AG04449 (cell line): ENCODE measurements around the gene PHF3.

ENCODE experiments used
- CTCF ChIA-PET: fragments of 350-600 bp; formaldehyde crosslinking; extraction: SDS; loops from one replicate; lab custom pipeline; 2021; ENCODE audit warnings: antibody characterized with exemption; lab: Yijun Ruan, JAX
- POLR2A ChIA-PET: fragments of 400-600, 350-600 bp; formaldehyde crosslinking; extraction: SDS; loops from one replicate; lab custom pipeline; 2020; ENCODE audit warnings: antibody characterized with exemption, inconsistent platforms; lab: Yijun Ruan, JAX
- DNase-seq: peaks from one replicate; pipeline ENCODE4 v3.0.0-alpha.2; 2010; ENCODE audit warnings: low read depth, low spot score
- H3K4me3 ChIP-seq: 2 replicates; pipeline ENCODE4 v1.5.1; 2011; ENCODE audit warnings: low read depth, mild to moderate bottlenecking, control low read depth, low read length
- TF ChIP-seq, protein P1 (sequence below): IDR thresholded peaks from one replicate; pipeline ENCODE4 v1.5.1; 2011; ENCODE audit warnings: mild to moderate bottlenecking, moderate library complexity, low read length, control low read depth, inconsistent platforms; ENCODE audit not compliant: insufficient read depth; ENCODE audit errors: missing control alignments

PHF3 gene

DNA sequence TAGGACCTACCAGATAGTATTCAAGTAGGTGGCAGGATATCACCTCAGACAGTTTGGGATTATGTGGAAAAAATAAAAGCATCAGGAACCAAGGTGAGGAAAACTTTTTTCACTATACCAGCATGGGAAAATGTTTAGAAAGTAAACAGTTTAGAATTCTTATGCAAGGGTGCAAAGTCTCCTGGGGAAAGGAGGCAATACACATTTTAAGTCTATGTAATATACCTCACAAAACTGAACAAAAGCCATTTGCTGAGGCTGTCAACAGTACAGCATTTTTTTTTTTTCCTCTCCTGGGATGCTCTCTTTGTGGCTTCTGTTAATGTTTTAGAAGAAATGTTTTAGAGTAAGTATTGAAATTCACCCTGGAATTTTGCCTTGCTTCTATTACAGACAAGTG is 73.5 kb downstream of the PHF3 start:
- POLR2A ChIA-PET = no interaction called here

DNA sequence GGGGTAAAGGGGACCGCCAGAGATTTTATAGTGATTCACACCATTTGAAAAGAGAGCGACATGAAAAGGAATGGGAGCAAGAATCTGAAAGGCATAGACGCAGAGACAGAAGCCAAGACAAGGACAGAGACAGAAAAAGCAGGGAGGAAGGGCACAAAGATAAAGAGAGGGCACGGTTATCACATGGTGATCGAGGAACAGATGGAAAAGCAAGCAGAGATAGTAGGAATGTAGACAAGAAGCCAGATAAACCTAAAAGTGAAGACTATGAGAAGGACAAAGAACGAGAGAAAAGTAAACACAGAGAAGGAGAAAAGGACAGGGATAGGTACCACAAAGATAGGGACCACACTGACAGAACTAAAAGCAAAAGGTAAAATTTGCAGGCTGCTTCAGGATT is 77.7 kb downstream of the PHF3 start:
- ChIA-PET CTCF (no interaction called here), POLR2A (no interaction called here)
- H3K4me3 ChIP-seq = no peak overlapping the region
- TF ChIP-seq, protein P1, sequence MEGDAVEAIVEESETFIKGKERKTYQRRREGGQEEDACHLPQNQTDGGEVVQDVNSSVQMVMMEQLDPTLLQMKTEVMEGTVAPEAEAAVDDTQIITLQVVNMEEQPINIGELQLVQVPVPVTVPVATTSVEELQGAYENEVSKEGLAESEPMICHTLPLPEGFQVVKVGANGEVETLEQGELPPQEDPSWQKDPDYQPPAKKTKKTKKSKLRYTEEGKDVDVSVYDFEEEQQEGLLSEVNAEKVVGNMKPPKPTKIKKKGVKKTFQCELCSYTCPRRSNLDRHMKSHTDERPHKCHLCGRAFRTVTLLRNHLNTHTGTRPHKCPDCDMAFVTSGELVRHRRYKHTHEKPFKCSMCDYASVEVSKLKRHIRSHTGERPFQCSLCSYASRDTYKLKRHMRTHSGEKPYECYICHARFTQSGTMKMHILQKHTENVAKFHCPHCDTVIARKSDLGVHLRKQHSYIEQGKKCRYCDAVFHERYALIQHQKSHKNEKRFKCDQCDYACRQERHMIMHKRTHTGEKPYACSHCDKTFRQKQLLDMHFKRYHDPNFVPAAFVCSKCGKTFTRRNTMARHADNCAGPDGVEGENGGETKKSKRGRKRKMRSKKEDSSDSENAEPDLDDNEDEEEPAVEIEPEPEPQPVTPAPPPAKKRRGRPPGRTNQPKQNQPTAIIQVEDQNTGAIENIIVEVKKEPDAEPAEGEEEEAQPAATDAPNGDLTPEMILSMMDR = no peak
- no peak for DNase-seq

More for the DNA sequence above, 73.5 kb downstream of the PHF3 start:
- TF ChIP-seq, protein P1 = no peak
- CTCF ChIA-PET = interaction anchor here (1.2 kb wide), 1 partner anchor 357 kb away, joined by 3 read pairs; no protein-coding TSS in a partner anchor
- H3K4me3 ChIP-seq = no peak overlapping the region
- DNase-seq = no peak

DNA sequence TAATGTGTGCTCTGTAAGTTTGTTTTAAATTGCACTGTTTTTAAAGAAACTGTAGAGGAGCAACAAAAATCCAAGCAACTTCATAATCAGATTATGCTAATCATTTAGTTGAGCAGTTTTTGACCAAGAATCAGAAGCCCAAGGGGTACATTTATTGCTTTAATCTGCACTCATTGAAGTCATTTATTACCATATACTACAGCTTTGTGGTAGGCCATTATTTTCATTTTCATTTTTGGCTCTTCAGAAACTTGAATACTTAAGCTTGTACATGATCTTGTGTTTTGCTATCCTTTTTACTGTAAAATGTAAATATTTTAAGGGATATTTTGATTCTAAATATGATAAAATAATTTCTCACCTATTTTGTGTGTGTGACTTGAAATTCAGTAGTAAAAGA is 78.5 kb downstream of the PHF3 start:
- TF ChIP-seq, protein P1 = no peak
- no peak overlapping the region for H3K4me3 ChIP-seq
- DNase-seq = no peak
- ChIA-PET POLR2A (no interaction called here), CTCF (interaction anchor here (1.4 kb wide), 1 partner anchor 10 kb away, joined by 3 read pairs; no protein-coding TSS in a partner anchor)

DNA sequence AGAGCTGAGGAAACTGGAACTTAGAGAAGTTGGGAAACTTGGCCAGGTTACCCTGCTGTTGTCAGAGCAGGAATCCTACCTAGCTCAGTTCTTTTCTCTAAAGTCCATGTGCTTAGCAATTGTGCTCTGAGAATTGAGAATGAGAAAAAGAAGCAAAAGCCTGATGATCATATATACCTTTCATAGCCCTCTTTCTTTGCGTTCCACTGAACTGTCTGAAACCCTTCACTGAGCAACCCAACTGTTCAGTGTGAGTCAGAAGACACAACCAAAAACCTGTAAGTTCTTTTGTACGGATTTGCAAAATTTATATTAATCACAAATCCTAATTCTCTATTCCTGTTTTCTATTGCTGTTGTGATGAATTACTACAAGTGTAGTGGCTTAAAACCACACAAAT is 80.6 kb downstream of the PHF3 start:
- TF ChIP-seq, protein P1 = no peak
- H3K4me3 ChIP-seq = no peak overlapping the region
- no peak for DNase-seq
- ChIA-PET CTCF (interaction anchor here (0.5 to 1.0 kb wide), 2 partner anchors 118 to 363 kb away, joined by 3 read pairs; no protein-coding TSS in a partner anchor), POLR2A (no interaction called here)

DNA sequence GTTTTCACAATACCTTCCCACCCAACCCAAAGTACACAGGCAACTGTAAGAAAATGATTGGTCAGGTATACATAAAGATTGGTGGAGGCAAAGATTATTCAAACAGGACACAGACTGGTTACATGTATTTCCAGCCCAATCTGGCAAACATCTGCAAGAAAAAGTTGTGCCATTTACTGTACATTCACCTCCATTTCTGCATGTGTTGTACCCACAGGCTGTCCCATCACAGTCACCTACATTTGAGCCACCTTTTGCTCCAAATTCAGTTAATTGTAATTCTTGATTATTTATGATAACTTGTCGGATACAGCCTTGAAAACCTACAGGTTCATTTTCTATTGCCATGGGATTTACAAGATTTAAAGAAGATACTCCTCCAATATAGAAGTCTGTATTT is 85.6 kb downstream of the PHF3 start:
- TF ChIP-seq, protein P1 = no peak
- H3K4me3 ChIP-seq = no peak overlapping the region
- ChIA-PET CTCF (no interaction called here), POLR2A (no interaction called here)
- no peak for DNase-seq

DNA sequence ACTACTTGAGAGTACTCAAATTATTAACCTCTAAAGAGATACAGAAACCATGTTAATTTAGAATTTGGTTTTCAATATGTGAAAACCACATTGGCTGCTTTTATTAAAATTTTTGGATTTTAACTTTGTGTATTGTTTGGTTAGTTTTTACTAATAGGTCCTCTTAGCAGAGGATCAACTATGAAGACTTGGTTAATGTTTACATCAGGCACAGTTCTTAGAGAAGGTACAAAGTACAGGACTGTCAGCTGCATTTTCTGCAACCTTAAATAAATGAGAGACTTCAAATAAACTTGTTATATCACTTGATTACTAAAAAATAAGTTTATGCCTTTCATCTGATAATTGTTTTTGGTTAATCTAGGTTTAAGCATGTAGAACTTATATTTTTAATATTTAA is 89.1 kb downstream of the PHF3 start:
- TF ChIP-seq, protein P1 = no peak

More for the DNA sequence above, 89.1 kb downstream of the PHF3 start:
- H3K4me3 ChIP-seq = no peak overlapping the region
- ChIA-PET CTCF (no interaction called here), POLR2A (no interaction called here)
- DNase-seq = no peak
